Subcutaneous adipose tissue (tissue), 4 donors: ENCODE data around the gene CDC5L. TPM values are rescaled to one million over a fixed set of nuclear protein-coding genes. Genes with fewer than 3 reads are reported as not detected.

Source experiments
- total RNA-seq, 4 donors: library from RNA; depleted of rRNA; stranded (reverse); fragments of >200 nt; gene quantifications; one replicate each; pipeline ENCODE4 v1.1.0, GENCODE V29; 2016
- TF ChIP-seq, protein P1 (sequence below): fragments of 450-650 bp; IDR thresholded peaks from one replicate; pipeline ENCODE4 v1.5.1; 2016; ENCODE audit warnings: low read depth, mild to moderate bottlenecking, control low read depth, antibody characterized with exemption, moderate library complexity

CDC5L gene
- total RNA-seq, 4 donors from 2014 or later = 16.5 to 25.9 (median 18.7) TPM

DNA sequence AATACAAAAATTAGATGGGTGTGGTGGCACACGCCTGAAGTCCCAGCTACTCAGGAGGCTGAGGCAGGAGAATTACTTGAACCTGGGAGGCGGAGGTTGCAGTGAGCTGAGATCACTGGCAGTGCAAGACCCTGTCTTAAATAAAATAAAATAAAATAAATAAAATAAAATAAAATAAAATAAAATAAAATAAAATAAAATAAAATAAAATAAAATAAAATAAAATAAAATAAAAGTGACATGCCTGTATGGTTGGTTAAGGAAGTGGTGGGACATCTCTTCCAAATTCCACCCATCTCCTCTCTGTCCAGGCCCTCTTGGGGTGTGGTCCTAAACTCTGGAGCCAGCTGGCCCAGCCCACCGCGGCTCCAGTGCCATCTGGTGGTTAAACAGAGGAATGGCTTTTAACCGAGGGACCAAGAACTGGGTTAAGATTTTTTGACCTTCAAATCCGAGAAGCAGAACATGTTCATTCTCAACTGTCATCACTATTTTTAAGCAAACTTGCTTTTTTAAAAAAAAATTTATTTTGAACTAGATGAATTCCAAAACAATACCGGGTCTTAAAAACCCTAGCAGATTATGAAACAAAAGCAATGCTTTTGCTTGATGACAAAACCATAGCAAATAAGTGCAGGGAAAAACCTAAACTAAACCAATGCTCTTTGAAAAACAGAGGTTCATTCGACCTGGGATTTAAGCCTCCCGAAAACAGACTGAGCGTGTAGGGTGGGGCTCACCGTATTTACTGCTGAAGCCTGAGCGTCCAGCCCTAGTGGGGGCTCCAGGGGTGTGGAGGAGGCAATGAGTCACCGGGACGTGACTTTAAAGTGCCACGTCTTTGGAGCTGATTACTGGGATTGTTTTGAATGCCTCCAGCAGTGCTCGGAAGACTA is 68.8 kb downstream of the CDC5L start:
- TF ChIP-seq, protein P1, sequence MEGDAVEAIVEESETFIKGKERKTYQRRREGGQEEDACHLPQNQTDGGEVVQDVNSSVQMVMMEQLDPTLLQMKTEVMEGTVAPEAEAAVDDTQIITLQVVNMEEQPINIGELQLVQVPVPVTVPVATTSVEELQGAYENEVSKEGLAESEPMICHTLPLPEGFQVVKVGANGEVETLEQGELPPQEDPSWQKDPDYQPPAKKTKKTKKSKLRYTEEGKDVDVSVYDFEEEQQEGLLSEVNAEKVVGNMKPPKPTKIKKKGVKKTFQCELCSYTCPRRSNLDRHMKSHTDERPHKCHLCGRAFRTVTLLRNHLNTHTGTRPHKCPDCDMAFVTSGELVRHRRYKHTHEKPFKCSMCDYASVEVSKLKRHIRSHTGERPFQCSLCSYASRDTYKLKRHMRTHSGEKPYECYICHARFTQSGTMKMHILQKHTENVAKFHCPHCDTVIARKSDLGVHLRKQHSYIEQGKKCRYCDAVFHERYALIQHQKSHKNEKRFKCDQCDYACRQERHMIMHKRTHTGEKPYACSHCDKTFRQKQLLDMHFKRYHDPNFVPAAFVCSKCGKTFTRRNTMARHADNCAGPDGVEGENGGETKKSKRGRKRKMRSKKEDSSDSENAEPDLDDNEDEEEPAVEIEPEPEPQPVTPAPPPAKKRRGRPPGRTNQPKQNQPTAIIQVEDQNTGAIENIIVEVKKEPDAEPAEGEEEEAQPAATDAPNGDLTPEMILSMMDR = no peak

DNA sequence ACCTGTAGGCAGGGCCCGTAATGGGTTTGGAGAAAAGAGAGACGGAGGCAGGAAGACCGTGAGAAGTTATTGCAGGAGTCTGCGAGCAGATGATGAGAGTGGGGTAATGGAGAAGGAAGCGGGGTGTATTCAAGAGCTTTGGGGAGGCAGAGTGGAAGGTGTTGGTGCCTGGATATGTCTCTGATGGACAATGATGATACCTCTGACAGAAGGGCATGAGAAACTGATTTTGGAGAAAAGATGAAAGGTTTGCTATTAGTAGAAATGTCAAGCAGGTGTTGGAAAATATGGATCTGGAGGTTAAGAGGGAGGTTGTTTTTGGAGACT is 69.4 kb downstream of the CDC5L start:
- TF ChIP-seq, protein P1 = no peak

DNA sequence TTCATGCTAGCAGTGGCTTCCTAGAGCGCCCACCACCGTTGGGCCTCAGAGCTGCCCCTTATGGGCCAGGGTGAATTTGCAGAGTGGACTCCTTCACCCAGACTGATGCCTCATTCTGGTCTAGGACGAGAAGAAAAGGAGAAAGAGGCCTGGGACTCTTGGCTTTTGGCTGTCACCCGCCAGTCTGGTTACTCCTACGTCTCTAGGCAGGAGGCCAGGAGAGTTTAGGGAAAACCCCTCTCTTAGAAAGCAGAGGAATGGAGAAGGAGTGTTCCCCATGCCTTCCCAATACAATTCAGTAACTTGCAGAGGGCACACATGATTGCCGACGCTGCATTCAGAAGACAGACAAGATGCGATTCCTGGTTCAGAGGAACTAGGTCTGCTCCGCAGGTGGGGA is 70.1 kb downstream of the CDC5L start:
- TF ChIP-seq, protein P1 = no peak

DNA sequence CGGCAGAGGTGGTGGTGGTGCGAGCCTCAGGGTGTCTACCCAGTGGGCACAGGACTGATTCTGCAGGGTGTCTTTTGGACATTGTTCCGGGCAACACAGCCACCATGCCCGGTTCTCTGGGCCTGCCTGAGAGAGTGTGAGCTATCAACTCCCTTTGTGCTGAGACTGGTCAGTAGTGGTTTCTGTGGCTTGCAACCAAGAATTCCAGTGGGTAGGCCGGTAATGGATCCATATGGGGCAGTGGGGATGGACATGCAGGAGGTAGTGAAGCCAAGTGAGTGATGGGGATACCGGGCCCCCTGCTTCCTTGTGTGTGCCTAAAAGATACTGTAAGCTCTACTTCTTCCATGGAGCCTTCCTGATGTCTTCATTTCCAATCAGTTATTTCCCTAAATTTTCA is 71.0 kb downstream of the CDC5L start:
- TF ChIP-seq, protein P1 = no peak

DNA sequence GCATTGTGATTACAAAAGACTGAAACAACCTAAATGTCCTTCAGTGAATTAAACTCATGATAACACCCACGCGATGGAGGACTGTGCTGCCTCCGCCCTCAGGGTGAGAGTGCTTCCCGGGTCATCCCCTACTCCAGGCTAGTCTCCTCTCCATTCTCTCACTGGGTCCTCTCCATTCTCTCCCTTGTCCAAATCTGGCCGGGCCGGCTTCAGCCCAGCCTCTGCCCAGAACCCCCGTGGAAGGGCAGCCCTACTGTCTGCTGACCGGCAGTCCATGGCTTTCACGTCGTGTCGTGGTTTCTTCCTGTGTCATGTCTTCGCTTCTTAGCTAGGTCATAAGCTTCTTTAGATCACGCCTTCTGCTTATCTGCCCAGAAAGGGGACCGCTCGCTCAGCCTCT is 74.8 kb downstream of the CDC5L start:
- TF ChIP-seq, protein P1 = no peak

DNA sequence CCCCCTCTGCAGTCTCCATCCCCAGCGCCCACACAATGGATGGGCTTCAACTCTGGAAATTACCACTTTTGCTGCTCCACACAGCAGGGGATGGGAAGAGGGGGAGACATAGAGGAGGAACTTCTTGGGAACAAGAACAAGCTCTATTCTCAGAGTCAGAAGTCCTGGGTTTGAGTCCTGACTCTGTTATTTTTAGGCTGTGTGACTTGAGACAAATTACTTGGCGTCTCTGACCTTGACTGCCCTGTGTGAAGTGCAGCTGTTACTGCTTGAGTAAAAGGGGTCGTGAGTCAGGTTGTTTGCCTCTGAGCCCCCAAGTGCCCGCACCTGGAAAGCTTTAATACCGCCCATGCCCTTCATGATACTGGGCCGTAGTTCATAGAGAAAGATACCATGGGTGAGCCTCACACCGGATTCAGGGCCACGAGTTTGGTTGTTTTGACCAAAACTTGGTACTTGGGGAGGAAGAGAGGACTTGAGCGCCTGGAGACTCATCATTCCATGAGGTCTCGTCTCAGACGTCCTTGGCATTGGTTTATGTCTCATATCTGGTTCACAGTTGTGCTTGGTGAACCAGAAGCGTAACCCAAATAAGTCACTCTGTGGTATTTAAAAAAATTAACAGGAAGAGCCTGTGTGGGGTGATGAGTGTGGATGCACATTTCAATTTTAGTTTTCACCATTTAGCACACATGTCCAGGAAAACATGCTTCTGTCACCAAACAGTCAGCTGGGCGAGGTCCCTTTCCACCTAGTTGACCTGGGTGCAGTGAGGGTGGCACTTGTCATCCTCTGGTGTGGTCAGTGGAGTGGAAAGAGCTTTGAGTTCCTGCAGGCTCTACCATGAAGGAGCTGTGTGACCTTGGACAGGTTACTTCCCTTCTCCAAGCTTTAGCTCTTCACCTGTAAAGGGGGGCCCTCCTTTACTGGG is 75.6 kb downstream of the CDC5L start:
- TF ChIP-seq, protein P1 = no peak
